ENCODE data around the gene TENT4B.

GRCh38 chr16:50272111-50272571 is 119.0 kb downstream of the TENT4B start:
- no peak for TF ChIP-seq CTCF (IDR thresholded peaks at IDR 0.05)
- TF ChIP-seq EP300 (IDR thresholded peaks at IDR 0.05), result no peak
- TF ChIP-seq POLR2A (IDR thresholded peaks at IDR 0.05), result no peak
- no peak for TF ChIP-seq POLR2AphosphoS5 (IDR thresholded peaks at IDR 0.05)

Data from sigmoid colon (tissue), 4 donors.